HepG2 (cell line): ENCODE data around the gene HIF1AN. TPM values are rescaled to one million over a fixed set of nuclear protein-coding genes. Genes with fewer than 3 reads are reported as not detected.

Experiments used
- ARNT ChIP-seq: fragments of 450-650 bp; IDR thresholded peaks from 2 replicates; pipeline ENCODE4 v1.6.1; 2017
- FIP1L1 ChIP-seq: fragments of 200-400 bp; formaldehyde crosslinking; IDR thresholded peaks from 2 replicates; pipeline ENCODE4 v1.6.1; 2018; ENCODE audit warnings: low read depth, mild to moderate bottlenecking, low read length, moderate library complexity, borderline replicate concordance; ENCODE audit not compliant: insufficient read depth
- MAFK ChIP-seq, 2 experiments: IDR thresholded peaks in 1 of 2; conservative IDR thresholded peaks in 1 of 2; 2 replicates each; pipeline ENCODE4 v1.6.1; 2011; ENCODE audit warnings: improper control_type of control experiment in 2 of 2, low read length in 2 of 2
- PAX8 ChIP-seq: sonication (generic); formaldehyde crosslinking; IDR thresholded peaks from 2 replicates; pipeline ENCODE4 v1.8.0; 2022; ENCODE audit warnings: mild to moderate bottlenecking, missing genetic modification reagents, borderline replicate concordance
- RAD21 ChIP-seq: fragments of 450-650 bp; formaldehyde crosslinking; IDR thresholded peaks from 2 replicates; pipeline ENCODE4 v1.5.0; 2020; ENCODE audit warnings: mild to moderate bottlenecking
- SIX4 ChIP-seq: sonication (generic); formaldehyde crosslinking; IDR thresholded peaks from 2 replicates; pipeline ENCODE4 v1.4.0; 2020; ENCODE audit warnings: missing genetic modification reagents
- SRF ChIP-seq: IDR thresholded peaks from 2 replicates; pipeline ENCODE4 v1.6.1; 2011; ENCODE audit warnings: mild to moderate bottlenecking, low read depth, low read length, moderate library complexity
- ZBTB20 ChIP-seq: sonication (generic); formaldehyde crosslinking; IDR thresholded peaks from 2 replicates; pipeline ENCODE4 v1.8.1; 2023; ENCODE audit warnings: missing genetic modification reagents, low read depth, mild to moderate bottlenecking, borderline replicate concordance
- ZFP62 ChIP-seq: sonication (generic); formaldehyde crosslinking; IDR thresholded peaks from 2 replicates; pipeline ENCODE4 v1.4.0; 2020; ENCODE audit warnings: missing genetic modification reagents
- ZFP90 ChIP-seq: sonication (generic); formaldehyde crosslinking; IDR thresholded peaks from 2 replicates; pipeline ENCODE4 v1.8.0; 2022; ENCODE audit warnings: missing genetic modification reagents, mild to moderate bottlenecking, inconsistent platforms, borderline replicate concordance
- ZNF343 ChIP-seq: sonication (generic); formaldehyde crosslinking; IDR thresholded peaks from 2 replicates; pipeline ENCODE4 v1.4.0; 2020; ENCODE audit warnings: mild to moderate bottlenecking, missing genetic modification reagents
- ZNF543 ChIP-seq: sonication (generic); formaldehyde crosslinking; IDR thresholded peaks from 2 replicates; pipeline ENCODE4 v1.4.0; 2020; ENCODE audit warnings: mild to moderate bottlenecking, missing genetic modification reagents
- ZNF563 ChIP-seq: sonication (generic); formaldehyde crosslinking; IDR thresholded peaks from 2 replicates; pipeline ENCODE4 v1.8.0; 2022; ENCODE audit warnings: mild to moderate bottlenecking, moderate library complexity, missing genetic modification reagents
- ZNF660 ChIP-seq: sonication (generic); formaldehyde crosslinking; IDR thresholded peaks from 2 replicates; pipeline ENCODE4 v1.5.1; 2020; ENCODE audit warnings: mild to moderate bottlenecking, low read depth, missing genetic modification reagents, borderline replicate concordance
- ZNF749 ChIP-seq: sonication (generic); formaldehyde crosslinking; IDR thresholded peaks from 2 replicates; pipeline ENCODE4 v1.8.0; 2022; ENCODE audit warnings: mild to moderate bottlenecking, missing genetic modification reagents, moderate library complexity, borderline replicate concordance
- ZNF879 ChIP-seq: sonication (generic); formaldehyde crosslinking; IDR thresholded peaks from 2 replicates; pipeline ENCODE4 v1.8.1; 2023; ENCODE audit warnings: missing genetic modification reagents
- ZSCAN29 ChIP-seq: sonication (generic); formaldehyde crosslinking; conservative IDR thresholded peaks from 2 replicates; pipeline ENCODE4 v1.4.0; 2020; ENCODE audit warnings: mild to moderate bottlenecking, missing genetic modification reagents
- polyA plus RNA-seq, 8 experiments: library from polyadenylated mRNA; depleted of rRNA in 3 of 8; stranded (reverse) in 7 of 8; unstranded in 1 of 8; fragments of >200 nt; fragmentation: Illumina TruSeq in 4 of 8; extraction: Trizol in 4 of 8; gene quantifications; 2 replicates each; pipeline versions ENCODE4 v1.2.1 to v1.2.3, GENCODE V29; 2011 to 2016; ENCODE audit warnings: low read depth in 4 of 8, missing spikeins in 1 of 8, mixed read lengths in 1 of 8; ENCODE audit not compliant: insufficient read depth in 1 of 8
- total RNA-seq, 5 experiments: library from RNA; depleted of rRNA; stranded (reverse); fragments of >200 nt; fragmentation: Illumina TruSeq; extraction: Trizol; gene quantifications; 2 replicates each; pipeline ENCODE4 v1.2.3, GENCODE V29; 2016; ENCODE audit warnings: low read depth in 1 of 5
- TF ChIP-seq, protein P1 (sequence below): IDR thresholded peaks from 2 replicates; pipeline ENCODE4 v1.6.1; 2016; ENCODE audit warnings: missing genetic modification reagents, missing compliant biosample characterization
- TF ChIP-seq, protein P2 (sequence below): sonication (generic); formaldehyde crosslinking; IDR thresholded peaks from 2 replicates; pipeline ENCODE4 v1.4.0; 2020; ENCODE audit warnings: missing genetic modification reagents
- TF ChIP-seq, protein P3 (sequence below): sonication (generic); formaldehyde crosslinking; IDR thresholded peaks from 2 replicates; pipeline ENCODE4 v1.9.0; 2022; ENCODE audit warnings: missing genetic modification reagents, mild to moderate bottlenecking, borderline replicate concordance
- TF ChIP-seq, protein P4 (sequence below): sonication (generic); formaldehyde crosslinking; IDR thresholded peaks from 2 replicates; pipeline ENCODE4 v1.4.0; 2020; ENCODE audit warnings: mild to moderate bottlenecking, missing genetic modification reagents
- TF ChIP-seq, protein P5 (sequence below): sonication (generic); formaldehyde crosslinking; IDR thresholded peaks from 2 replicates; pipeline ENCODE4 v1.8.0; 2022; ENCODE audit warnings: mild to moderate bottlenecking, missing genetic modification reagents, moderate library complexity

Gene HIF1AN
- total and polyA plus RNA-seq, 2 of the 13 experiments (the other 11 are each of a cell fraction or from before 2014, with no cell fraction given) = 8.6 to 10.7 TPM

DNA sequence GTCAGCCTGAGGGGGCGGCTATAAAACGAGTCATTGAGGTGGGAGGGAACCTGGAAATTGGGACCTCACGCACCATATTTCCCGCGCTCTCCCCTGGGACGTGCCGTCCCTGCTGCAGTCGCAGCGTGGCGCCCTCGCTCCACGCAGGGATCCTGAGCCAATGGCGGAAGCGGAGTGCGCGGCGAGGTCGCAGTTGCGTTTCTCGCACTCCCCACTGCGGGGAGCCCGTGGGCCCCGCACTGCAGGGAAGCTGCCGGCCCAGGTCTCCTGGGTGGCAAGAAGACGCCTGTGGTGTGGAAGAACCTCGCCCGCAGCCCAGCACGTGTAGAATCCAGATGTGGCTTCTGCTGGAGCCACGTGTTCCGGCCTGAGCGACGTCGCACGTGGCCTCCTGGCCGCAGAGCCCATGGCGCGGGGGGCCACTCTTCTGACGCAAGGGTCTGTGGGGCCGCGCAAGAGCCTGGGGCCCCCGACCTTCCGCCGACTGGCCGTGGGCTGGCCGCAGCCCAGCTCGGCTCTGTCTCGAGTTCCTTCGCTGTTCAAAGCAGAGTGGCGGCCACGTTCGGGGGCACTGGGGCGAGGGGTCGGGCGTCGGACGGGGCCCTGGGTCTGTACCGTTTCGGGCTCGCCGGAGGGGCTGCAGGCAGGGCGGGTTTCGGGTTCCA is 26.4 kb downstream of the HIF1AN start (continued):
- TF ChIP-seq, protein P1, sequence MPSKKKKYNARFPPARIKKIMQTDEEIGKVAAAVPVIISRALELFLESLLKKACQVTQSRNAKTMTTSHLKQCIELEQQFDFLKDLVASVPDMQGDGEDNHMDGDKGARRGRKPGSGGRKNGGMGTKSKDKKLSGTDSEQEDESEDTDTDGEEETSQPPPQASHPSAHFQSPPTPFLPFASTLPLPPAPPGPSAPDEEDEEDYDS (CRISPR knock-in tag) = no peak
- no peak for TF ChIP-seq ZNF749
- TF ChIP-seq, protein P2, sequence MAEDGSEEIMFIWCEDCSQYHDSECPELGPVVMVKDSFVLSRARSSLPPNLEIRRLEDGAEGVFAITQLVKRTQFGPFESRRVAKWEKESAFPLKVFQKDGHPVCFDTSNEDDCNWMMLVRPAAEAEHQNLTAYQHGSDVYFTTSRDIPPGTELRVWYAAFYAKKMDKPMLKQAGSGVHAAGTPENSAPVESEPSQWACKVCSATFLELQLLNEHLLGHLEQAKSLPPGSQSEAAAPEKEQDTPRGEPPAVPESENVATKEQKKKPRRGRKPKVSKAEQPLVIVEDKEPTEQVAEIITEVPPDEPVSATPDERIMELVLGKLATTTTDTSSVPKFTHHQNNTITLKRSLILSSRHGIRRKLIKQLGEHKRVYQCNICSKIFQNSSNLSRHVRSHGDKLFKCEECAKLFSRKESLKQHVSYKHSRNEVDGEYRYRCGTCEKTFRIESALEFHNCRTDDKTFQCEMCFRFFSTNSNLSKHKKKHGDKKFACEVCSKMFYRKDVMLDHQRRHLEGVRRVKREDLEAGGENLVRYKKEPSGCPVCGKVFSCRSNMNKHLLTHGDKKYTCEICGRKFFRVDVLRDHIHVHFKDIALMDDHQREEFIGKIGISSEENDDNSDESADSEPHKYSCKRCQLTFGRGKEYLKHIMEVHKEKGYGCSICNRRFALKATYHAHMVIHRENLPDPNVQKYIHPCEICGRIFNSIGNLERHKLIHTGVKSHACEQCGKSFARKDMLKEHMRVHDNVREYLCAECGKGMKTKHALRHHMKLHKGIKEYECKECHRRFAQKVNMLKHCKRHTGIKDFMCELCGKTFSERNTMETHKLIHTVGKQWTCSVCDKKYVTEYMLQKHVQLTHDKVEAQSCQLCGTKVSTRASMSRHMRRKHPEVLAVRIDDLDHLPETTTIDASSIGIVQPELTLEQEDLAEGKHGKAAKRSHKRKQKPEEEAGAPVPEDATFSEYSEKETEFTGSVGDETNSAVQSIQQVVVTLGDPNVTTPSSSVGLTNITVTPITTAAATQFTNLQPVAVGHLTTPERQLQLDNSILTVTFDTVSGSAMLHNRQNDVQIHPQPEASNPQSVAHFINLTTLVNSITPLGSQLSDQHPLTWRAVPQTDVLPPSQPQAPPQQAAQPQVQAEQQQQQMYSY (CRISPR knock-in tag) = no peak
- no peak for TF ChIP-seq ZFP90 (CRISPR knock-in tag)
- TF ChIP-seq, protein P3, sequence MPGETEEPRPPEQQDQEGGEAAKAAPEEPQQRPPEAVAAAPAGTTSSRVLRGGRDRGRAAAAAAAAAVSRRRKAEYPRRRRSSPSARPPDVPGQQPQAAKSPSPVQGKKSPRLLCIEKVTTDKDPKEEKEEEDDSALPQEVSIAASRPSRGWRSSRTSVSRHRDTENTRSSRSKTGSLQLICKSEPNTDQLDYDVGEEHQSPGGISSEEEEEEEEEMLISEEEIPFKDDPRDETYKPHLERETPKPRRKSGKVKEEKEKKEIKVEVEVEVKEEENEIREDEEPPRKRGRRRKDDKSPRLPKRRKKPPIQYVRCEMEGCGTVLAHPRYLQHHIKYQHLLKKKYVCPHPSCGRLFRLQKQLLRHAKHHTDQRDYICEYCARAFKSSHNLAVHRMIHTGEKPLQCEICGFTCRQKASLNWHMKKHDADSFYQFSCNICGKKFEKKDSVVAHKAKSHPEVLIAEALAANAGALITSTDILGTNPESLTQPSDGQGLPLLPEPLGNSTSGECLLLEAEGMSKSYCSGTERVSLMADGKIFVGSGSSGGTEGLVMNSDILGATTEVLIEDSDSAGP = peak; percentile 77
- TF ChIP-seq ZFP62 (CRISPR knock-in tag) = no peak
- TF ChIP-seq SIX4 = no peak
- no peak for TF ChIP-seq ZNF543
- no peak for TF ChIP-seq PAX8 (CRISPR knock-in tag)
- no peak for TF ChIP-seq ZNF660 (CRISPR knock-in tag)
- no peak for TF ChIP-seq FIP1L1
- no peak for TF ChIP-seq ZNF563 (CRISPR knock-in tag)
- TF ChIP-seq, protein P4, sequence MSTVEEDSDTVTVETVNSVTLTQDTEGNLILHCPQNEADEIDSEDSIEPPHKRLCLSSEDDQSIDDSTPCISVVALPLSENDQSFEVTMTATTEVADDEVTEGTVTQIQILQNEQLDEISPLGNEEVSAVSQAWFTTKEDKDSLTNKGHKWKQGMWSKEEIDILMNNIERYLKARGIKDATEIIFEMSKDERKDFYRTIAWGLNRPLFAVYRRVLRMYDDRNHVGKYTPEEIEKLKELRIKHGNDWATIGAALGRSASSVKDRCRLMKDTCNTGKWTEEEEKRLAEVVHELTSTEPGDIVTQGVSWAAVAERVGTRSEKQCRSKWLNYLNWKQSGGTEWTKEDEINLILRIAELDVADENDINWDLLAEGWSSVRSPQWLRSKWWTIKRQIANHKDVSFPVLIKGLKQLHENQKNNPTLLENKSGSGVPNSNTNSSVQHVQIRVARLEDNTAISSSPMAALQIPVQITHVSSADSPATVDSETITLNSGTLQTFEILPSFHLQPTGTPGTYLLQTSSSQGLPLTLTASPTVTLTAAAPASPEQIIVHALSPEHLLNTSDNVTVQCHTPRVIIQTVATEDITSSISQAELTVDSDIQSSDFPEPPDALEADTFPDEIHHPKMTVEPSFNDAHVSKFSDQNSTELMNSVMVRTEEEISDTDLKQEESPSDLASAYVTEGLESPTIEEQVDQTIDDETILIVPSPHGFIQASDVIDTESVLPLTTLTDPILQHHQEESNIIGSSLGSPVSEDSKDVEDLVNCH = no peak
- TF ChIP-seq ARNT = no peak
- TF ChIP-seq MAFK (conservative IDR thresholded peaks at IDR 0.05 in 1 of 2, IDR thresholded peaks at IDR 0.05 in 1 of 2; ENCODE audit: low read length in 2 of 2) = no peak
- peak; percentile 94 for TF ChIP-seq RAD21 (CRISPR knock-in tag)
- no peak for TF ChIP-seq ZSCAN29
- no peak for TF ChIP-seq ZBTB20 (CRISPR knock-in tag)
- TF ChIP-seq ZNF343 (CRISPR knock-in tag) = peak; percentile 73; the same call in 1 of the 2 replicates
- TF ChIP-seq, protein P5, sequence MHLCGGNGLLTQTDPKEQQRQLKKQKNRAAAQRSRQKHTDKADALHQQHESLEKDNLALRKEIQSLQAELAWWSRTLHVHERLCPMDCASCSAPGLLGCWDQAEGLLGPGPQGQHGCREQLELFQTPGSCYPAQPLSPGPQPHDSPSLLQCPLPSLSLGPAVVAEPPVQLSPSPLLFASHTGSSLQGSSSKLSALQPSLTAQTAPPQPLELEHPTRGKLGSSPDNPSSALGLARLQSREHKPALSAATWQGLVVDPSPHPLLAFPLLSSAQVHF = no peak
- TF ChIP-seq SRF = no peak
- TF ChIP-seq ZNF879 (CRISPR knock-in tag) = no peak
